ENCODE results near the gene PAM16.
"Not testable (repeated sequence)": the region's sequence is repeated elsewhere in the genome, so short reads cannot be mapped to it uniquely, and the experiment has no call there.

Gene PAM16

GRCh38 chr16:4350787-4351659 is at the start of gene PAM16:
Gene PAM16 (minus strand): TSS chr16:4351321. CDS start chr16:4351234, 87 bp downstream.
- DNase-seq, result peak; percentile 96

- no peak for DNase-seq
Observed at GRCh38 chr16:4399001-4399730, 48.0 kb upstream of the PAM16 start.

DNA sequence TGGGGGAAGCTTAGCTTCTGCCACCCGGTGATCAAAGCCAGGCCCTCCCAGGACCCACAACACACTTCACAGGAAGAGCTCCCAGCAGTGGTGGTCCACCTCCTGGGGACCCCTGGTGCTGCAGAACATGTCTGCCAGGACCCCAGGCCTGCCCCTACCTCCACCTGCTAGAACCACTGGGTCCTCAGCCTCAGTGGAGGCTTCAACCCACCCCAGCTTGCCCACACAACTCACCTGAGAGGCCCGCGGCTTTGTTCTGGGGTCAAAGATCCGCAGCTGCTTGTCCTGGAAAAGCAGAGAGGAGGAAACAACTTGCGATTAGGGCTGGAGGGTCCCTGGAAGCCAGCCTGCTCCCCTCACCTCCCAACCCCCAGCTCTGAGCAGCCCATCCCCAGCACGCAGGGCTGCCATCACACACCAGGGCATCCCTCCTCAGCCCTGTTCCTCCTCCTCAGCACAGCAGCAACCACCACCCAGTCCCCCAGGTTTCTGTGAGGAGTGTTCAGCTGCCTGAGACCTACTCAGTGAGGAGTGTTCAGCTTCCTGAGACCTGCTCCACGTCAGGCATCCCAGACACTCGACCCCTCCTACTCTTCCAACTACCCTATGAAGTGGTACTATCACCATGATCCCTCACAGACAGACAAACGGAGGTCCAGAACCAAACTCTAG is 44.1 kb upstream of the PAM16 start:
- no peak for DNase-seq

GRCh38 chr16:4393850-4394249 is 42.7 kb upstream of the PAM16 start:
- DNase-seq, result not testable (repeated sequence)

- no peak for DNase-seq
Observed at GRCh38 chr16:4393240-4393600, 42.1 kb upstream of the PAM16 start.

- DNase-seq, result no peak
Observed at GRCh38 chr16:4392382-4393239, 41.5 kb upstream of the PAM16 start.

GRCh38 chr16:4391631-4392381 is 40.7 kb upstream of the PAM16 start:
- DNase-seq, result no peak

- no peak for DNase-seq
Observed at GRCh38 chr16:4390266-4391260, 39.4 kb upstream of the PAM16 start.

GRCh38 chr16:4389051-4389955 is 38.2 kb upstream of the PAM16 start:
- no peak for DNase-seq

DNA sequence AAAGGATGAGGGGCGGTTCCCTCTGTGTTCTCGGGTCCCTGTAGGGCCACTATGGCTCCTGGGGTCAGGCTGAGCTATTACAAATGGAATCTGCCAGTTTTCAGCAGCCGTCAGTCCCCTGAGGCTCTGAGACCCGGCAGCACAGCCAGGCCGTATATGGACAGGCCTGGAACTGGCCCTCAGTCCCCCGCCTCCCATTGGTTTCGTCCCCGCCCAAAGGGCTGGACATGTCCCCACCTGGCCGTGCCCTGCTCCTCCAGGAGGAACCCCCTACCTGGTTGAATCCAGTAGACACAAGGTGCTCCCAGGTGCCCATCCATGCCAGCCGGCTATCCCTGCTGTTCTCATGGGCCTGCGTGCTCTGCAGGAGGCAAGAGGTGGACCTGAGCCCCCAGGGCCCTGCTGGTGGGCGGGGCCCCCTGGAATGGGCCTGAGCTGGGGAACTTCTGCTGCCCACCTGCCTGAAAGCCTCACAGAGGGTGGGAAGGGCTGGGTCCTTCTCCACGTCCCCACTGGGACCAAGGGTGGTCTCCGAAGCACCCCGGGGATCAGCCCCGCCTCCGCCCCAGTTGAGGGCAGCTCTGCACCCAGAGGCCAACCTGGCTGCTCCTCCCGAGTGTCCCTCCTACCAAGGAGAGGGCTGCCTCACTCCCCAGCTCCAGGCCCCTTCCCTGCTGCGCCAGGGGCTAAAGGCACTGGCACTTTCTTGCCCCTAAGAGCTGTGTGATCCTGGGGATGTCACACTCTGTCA is 37.3 kb upstream of the PAM16 start:
- DNase-seq, result no peak

- no peak for DNase-seq
Observed at GRCh38 chr16:4387781-4388180, 36.7 kb upstream of the PAM16 start.

DNA sequence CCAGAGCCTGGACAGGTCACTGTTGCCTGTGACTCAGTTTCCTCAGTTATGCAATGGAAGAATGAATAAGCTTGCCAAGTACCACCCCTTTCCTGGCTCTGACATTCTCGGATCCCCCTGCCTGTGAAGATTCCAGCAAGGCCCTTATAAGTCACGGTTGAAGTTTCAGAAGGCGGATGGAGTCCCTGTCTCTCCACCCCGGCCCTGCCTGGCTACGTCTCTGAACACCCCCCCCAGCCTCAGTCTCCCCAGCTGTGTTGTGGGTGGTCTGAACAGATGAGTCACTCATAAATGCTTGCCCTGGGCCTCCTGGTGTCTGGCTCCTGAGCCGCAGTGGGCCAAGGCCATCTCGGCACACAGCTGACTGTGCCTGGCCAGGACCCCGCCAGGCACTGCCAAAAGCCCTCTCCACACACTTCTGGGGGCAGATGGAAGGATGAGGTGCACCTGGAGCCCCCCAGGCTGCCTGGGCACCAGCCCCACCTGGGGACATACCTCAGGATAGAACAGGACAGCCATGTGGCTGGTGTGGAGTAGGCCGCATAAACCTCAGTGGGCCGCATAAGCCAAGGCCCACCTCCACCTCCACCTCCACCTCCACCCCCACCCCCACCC is 35.9 kb upstream of the PAM16 start:
- DNase-seq, result no peak

GRCh38 chr16:4386451-4386805 is 35.3 kb upstream of the PAM16 start:
- DNase-seq, result no peak

GRCh38 chr16:4385789-4386450 is 34.8 kb upstream of the PAM16 start:
- no peak for DNase-seq

GRCh38 chr16:4385066-4385788 is 34.1 kb upstream of the PAM16 start:
- no peak for DNase-seq

GRCh38 chr16:4384509-4384942 is 33.4 kb upstream of the PAM16 start:
- DNase-seq, result no peak

Measured in DMS53 (cell line).